Transverse colon (tissue), 4 donors: ENCODE data around the gene EYS. TPM values are rescaled to one million over a fixed set of nuclear protein-coding genes. Genes with fewer than 3 reads are reported as not detected.

ENCODE experiments used
- DNase-seq: peaks from one replicate; pipeline ENCODE4 v3.0.0-alpha.2; 2019
- H3K27ac ChIP-seq, 4 donors: fragments of 200-600 bp; sonication (generic); 2 replicates each; pipeline ENCODE4 v1.5.1; 2016 to 2018; ENCODE audit warnings: inconsistent platforms in 4 of 4
- H3K27me3 ChIP-seq: fragments of 200-600 bp; sonication (generic); 2 replicates; pipeline ENCODE4 v1.5.1; 2017; ENCODE audit warnings: inconsistent platforms
- H3K36me3 ChIP-seq, 4 donors: fragments of 200-600 bp; sonication (generic); 2 replicates each; pipeline ENCODE4 v1.5.1; 2017 to 2019; ENCODE audit warnings: inconsistent platforms in 4 of 4
- H3K4me1 ChIP-seq, 4 donors: fragments of 200-600 bp; sonication (generic); 2 replicates each; pipeline ENCODE4 v1.5.1; 2017 to 2020; ENCODE audit warnings: inconsistent platforms in 4 of 4
- H3K4me3 ChIP-seq, 4 donors: fragments of 200-600 bp; sonication (generic); 1 replicate in 1 of 4; 2 replicates in 3 of 4; pipeline versions ENCODE4 v1.5.1 to v1.6.1; 2017 to 2019; ENCODE audit warnings: inconsistent platforms in 4 of 4
- H3K9me3 ChIP-seq, 2 donors: fragments of 200-600 bp; sonication (generic); 2 replicates each; pipeline ENCODE4 v1.5.1; 2017 to 2019; ENCODE audit warnings: inconsistent platforms in 2 of 2
- CTCF ChIP-seq, 5 experiments: fragments of 200-600 bp in 3 of 5; fragments of 450-650 bp in 2 of 5; sonication (generic) in 3 of 5; IDR thresholded peaks; 1 replicate in 2 of 5; 2 replicates in 3 of 5; pipeline ENCODE4 v1.5.1; 2016 to 2017; ENCODE audit warnings: antibody characterized with exemption in 5 of 5, inconsistent platforms in 3 of 5, mild to moderate bottlenecking in 2 of 5, moderate library complexity in 1 of 5
- EP300 ChIP-seq: sonication (generic); formaldehyde crosslinking; IDR thresholded peaks from one replicate; pipeline ENCODE4 v1.6.1; 2017; ENCODE audit warnings: antibody characterized with exemption, low read depth
- POLR2A ChIP-seq: fragments of 450-650 bp; IDR thresholded peaks from one replicate; pipeline ENCODE4 v1.6.1; 2016; ENCODE audit warnings: antibody characterized with exemption, mild to moderate bottlenecking, moderate library complexity
- POLR2AphosphoS5 ChIP-seq, 3 donors: sonication (generic); formaldehyde crosslinking; IDR thresholded peaks; one replicate each; pipeline ENCODE4 v1.6.1; 2016; ENCODE audit warnings: antibody characterized with exemption in 3 of 3
- whole genome bisulfite sequencing, 2 donors: methylation state at CpG; one replicate each; pipeline ENCODE4 v1.1.5; 2018; ENCODE audit warnings: low coverage in 1 of 2; 5-methylcytosine and 5-hydroxymethylcytosine counted together
- in situ Hi-C, 4 donors: fragments of 200-750 bp; cut with MboI; loops; one replicate each; pipeline versions ENCODE4 v1.15.0 to v1.15.1; 2017; ENCODE audit warnings: low sequenced_read_pairs in 3 of 4, low pct_ligation_motif_present in 1 of 4, low pct_unique_long_range_greater_than_20kb in 1 of 4
- intact Hi-C: fragments of 100-400 bp; cut with DNase I; formaldehyde crosslinking; loops from one replicate; pipeline ENCODE4 v1.15.1; 2023; ENCODE audit warnings: low total_unique reads
- total RNA-seq, 4 donors: library from RNA; depleted of rRNA; stranded (reverse); fragments of >200 nt; gene quantifications; one replicate each; pipeline ENCODE4 v1.1.0, GENCODE V29; 2016

The EYS gene
- total RNA-seq, 4 donors from 2014 or later: 0.41 TPM; not detected in 3

DNA sequence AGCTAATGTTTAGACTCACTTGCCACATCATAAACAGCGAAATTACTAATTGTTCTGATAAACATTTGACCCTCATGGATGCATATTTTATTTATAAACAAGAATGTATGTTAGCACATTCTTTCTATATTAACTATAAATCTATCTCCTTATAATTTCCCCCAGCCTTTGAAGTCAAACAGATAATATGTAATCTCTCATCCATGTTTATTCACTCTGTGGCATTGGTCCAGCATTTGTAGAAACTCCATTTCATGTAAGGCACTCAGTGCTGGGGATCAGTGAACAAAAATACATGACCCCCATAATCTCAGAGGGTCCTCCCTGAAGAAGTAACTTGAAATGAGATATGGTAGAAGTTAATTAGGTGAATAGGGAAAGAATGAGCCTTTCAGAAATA, 856.9 kb downstream of the EYS start:
- no peak for DNase-seq
- H3K27me3 ChIP-seq: no peaks in the 10 kb centered on the region
- H3K4me1 ChIP-seq: no peaks in the 10 kb centered on the region
- intact Hi-C loops (no loop called here), in situ Hi-C loops (no loop called here)
- no peak for TF ChIP-seq POLR2AphosphoS5 (IDR thresholded peaks at IDR 0.05)
- no peak for TF ChIP-seq POLR2A
- no peak for TF ChIP-seq EP300
- no peaks in the 10 kb centered on the region for H3K9me3 ChIP-seq
- WGBS, 2 donors: 48 to 73% methylated on average over 1 of the region's 1 CpG
- no peaks in the 10 kb centered on the region for H3K36me3 ChIP-seq
- no peak overlapping the region for H3K27ac ChIP-seq
- no peak overlapping the region for H3K4me3 ChIP-seq

GRCh38 chr6:64848467-64848866, 858.6 kb downstream of the EYS start:
- no peak for DNase-seq
- TF ChIP-seq EP300 (no peak), CTCF (IDR thresholded peaks at IDR 0.05) (no peak)
- Histone ChIP-seq H3K27me3 (no peaks in the 10 kb centered on the region), H3K36me3 (no peaks in the 10 kb centered on the region), H3K9me3 (no peaks in the 10 kb centered on the region), H3K27ac (no peak overlapping the region), H3K4me3 (no peak overlapping the region), H3K4me1 (no peaks in the 10 kb centered on the region)
- intact Hi-C loops: no loop called here
- in situ Hi-C loops: no loop called here
- WGBS, 2 donors: 66 to 81% methylated on average over 4 of the region's 4 CpGs

DNA sequence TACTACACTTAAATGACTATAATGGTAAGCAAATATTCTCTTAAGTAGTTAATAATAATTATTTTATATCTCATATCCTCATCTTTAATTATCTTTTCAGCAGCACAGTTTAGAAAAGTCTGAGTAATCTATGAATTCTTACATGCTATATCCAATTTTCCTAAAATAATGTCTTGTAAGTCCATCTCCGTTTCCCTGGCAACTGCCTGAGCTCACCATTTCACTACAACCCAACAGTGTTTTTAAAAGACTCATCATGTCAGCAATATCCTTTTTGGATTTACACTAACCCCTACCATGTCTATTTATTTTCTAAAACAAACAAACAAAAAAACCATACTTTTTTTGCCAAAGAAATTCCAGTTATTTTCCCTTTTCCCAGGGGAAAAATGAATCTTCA, 859.6 kb downstream of the EYS start:
- in situ Hi-C loops: no loop called here

GRCh38 chr6:64838726-64839125, 868.3 kb downstream of the EYS start:
- H3K36me3 ChIP-seq: no peaks in the 10 kb centered on the region
- no peak overlapping the region for H3K27ac ChIP-seq
- H3K9me3 ChIP-seq: no peaks in the 10 kb centered on the region
- H3K4me1 ChIP-seq: no peaks in the 10 kb centered on the region
- in situ Hi-C loops (no loop called here), intact Hi-C loops (no loop called here)
- no peak for TF ChIP-seq POLR2AphosphoS5 (IDR thresholded peaks at IDR 0.05)
- TF ChIP-seq CTCF (IDR thresholded peaks at IDR 0.05): no peak
- TF ChIP-seq EP300: no peak
- TF ChIP-seq POLR2A: no peak
- no peak for DNase-seq
- H3K27me3 ChIP-seq: no peaks in the 10 kb centered on the region
- no peak overlapping the region for H3K4me3 ChIP-seq

More for the DNA sequence above, 859.6 kb downstream of the EYS start:
- 74 to 93% methylated on average over 1 of the region's 1 CpG for WGBS, 2 donors
- DNase-seq: no peak
- no peaks in the 10 kb centered on the region for H3K4me1 ChIP-seq
- TF ChIP-seq CTCF (IDR thresholded peaks at IDR 0.05): no peak
- TF ChIP-seq POLR2A: no peak
- no peak for TF ChIP-seq POLR2AphosphoS5 (IDR thresholded peaks at IDR 0.05)
- TF ChIP-seq EP300: no peak
- H3K4me3 ChIP-seq: no peak overlapping the region
- no peaks in the 10 kb centered on the region for H3K36me3 ChIP-seq
- intact Hi-C loops: no loop called here
- H3K9me3 ChIP-seq: no peaks in the 10 kb centered on the region
- no peak overlapping the region for H3K27ac ChIP-seq
- H3K27me3 ChIP-seq: no peaks in the 10 kb centered on the region

DNA sequence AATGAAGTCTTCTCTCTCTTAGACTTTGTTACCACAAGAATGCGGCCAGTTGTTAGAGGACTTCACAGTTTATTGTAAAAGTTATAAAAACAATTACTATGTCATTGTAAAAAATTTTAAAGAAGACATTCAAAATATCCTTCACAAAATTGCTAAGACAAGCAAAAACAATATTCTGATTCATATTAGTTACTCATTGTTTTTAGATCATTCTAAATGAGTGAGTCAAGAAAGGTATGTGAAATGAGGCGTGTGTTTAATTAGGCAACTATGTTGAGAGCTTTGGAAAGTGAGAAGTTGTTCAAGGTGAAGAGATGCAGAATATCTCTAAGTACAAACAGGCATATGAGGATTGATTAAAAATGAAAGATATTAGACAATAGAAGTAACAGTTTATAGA, 875.3 kb downstream of the EYS start:
- Histone ChIP-seq H3K9me3 (no peaks in the 10 kb centered on the region), H3K4me1 (no peaks in the 10 kb centered on the region), H3K27ac (no peak overlapping the region), H3K27me3 (no peaks in the 10 kb centered on the region), H3K36me3 (no peaks in the 10 kb centered on the region), H3K4me3 (no peak overlapping the region)
- intact Hi-C loops: no loop called here
- no peak for DNase-seq
- in situ Hi-C loops: no loop called here
- 67 to 77% methylated on average over 2 of the region's 2 CpGs for WGBS, 2 donors
- TF ChIP-seq EP300 (no peak), POLR2AphosphoS5 (IDR thresholded peaks at IDR 0.05) (no peak), POLR2A (no peak), CTCF (IDR thresholded peaks at IDR 0.05) (no peak)
